Measurements from ENCODE around the gene PTPRE. TPM values are rescaled to one million over a fixed set of nuclear protein-coding genes. Genes with fewer than 3 reads are reported as not detected.

PTPRE gene
- total RNA-seq, 1 experiment from 2014 or later = 11.6 TPM

DNA sequence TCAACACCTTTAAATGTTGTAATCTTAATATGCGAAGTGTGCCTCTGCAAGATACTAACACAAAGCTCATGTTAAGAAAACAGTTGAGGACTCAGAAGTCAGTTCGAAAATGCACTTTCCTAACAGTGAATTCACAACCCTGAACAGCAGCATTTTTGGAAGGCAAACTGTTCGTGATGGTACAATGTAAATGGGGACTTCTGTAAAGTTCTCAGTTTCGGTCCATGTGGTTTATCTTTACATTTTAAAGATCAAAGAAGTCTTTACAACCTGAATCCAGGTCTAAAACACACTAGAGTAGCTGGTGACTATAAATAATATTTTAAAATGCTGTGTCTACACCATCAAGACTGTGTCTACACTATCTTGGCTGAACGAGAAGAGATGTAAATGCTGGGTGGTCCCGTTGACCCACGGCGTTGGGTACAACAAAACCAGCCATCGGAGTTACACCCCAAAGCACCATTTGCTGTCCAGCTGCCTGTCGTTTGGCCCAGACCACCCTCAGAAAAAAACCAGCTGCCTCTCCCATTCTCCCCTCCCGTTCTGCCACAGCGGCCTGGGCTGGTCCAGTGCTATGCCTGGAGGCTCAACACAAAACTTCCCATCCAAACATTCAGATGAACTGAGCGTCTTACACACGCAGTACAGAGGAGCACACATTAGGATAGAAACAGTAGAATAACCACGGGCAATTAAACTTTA is 176.4 kb downstream of the PTPRE start:
- CTCF ChIA-PET = no interaction called here
- BruUV-seq (replicated peaks) = no TSS peak
- intact Hi-C loops (cut with micrococcal nuclease; ENCODE audit: unreplicated experiment) = no loop called here
- Histone ChIP-seq H3K4me1 (ENCODE audit: insufficient read depth, low read length, poor library complexity, severe bottlenecking) (no peaks in the 10 kb centered on the region), H3K27me3 (replicated peaks; ENCODE audit: insufficient read depth, low read depth, low read length, poor library complexity) (no peaks in the 10 kb centered on the region), H3K36me3 (ENCODE audit: insufficient read depth, low read length, poor library complexity, severe bottlenecking) (no peaks in the 10 kb centered on the region), H3K4me3 (ENCODE audit: low read depth, low read length, poor library complexity, severe bottlenecking) (no peak overlapping the region), H3K9me3 (ENCODE audit: low read depth, low read length, poor library complexity, severe bottlenecking) (no peaks in the 10 kb centered on the region), H3K27ac (ENCODE audit: low read depth, low read length, poor library complexity, severe bottlenecking) (no peak overlapping the region)
- no peak for TF ChIP-seq EZH2 (IDR thresholded peaks at IDR 0.05; ENCODE audit: borderline replicate concordance, low read depth, low read length, poor library complexity, severe bottlenecking)
- TF ChIP-seq, protein P1, sequence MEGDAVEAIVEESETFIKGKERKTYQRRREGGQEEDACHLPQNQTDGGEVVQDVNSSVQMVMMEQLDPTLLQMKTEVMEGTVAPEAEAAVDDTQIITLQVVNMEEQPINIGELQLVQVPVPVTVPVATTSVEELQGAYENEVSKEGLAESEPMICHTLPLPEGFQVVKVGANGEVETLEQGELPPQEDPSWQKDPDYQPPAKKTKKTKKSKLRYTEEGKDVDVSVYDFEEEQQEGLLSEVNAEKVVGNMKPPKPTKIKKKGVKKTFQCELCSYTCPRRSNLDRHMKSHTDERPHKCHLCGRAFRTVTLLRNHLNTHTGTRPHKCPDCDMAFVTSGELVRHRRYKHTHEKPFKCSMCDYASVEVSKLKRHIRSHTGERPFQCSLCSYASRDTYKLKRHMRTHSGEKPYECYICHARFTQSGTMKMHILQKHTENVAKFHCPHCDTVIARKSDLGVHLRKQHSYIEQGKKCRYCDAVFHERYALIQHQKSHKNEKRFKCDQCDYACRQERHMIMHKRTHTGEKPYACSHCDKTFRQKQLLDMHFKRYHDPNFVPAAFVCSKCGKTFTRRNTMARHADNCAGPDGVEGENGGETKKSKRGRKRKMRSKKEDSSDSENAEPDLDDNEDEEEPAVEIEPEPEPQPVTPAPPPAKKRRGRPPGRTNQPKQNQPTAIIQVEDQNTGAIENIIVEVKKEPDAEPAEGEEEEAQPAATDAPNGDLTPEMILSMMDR (conservative IDR thresholded peaks at IDR 0.05; ENCODE audit: low read depth, low read length) = no peak
- DNase-seq (ENCODE audit: low spot score) = no peak
- POLR2A ChIA-PET (ENCODE audit: low non-redundant PET) = no interaction called here

DNA sequence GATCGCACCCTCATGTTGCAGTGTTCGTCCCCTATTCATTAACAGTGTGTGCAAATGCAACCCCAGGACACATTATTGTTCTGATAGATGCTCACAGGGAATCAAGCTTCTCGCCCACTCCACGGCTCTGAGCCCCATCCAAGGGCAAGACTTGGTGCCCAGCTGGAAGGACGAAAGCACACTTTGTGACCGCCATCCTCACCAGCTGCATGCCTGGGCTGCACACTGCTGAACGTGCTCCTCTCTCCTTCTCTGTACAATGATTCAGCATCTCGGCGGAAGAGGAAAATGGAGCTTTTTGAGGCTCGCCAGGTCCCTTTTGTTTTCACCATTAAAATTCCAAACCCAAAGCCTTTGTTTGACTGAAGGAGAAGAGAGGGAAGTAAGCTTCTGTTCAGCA is 177.5 kb downstream of the PTPRE start:
- no TSS peak for BruUV-seq (replicated peaks)
- intact Hi-C loops (cut with micrococcal nuclease; ENCODE audit: unreplicated experiment) = no loop called here
- no peak for DNase-seq (ENCODE audit: low spot score)
- H3K9me3 ChIP-seq (ENCODE audit: low read depth, low read length, poor library complexity, severe bottlenecking) = no peaks in the 10 kb centered on the region
- no peaks in the 10 kb centered on the region for H3K27me3 ChIP-seq (replicated peaks; ENCODE audit: insufficient read depth, low read depth, low read length, poor library complexity)
- TF ChIP-seq, protein P1 (conservative IDR thresholded peaks at IDR 0.05; ENCODE audit: low read depth, low read length) = no peak
- TF ChIP-seq EZH2 (IDR thresholded peaks at IDR 0.05; ENCODE audit: borderline replicate concordance, low read depth, low read length, poor library complexity, severe bottlenecking) = no peak
- no peaks in the 10 kb centered on the region for H3K4me1 ChIP-seq (ENCODE audit: insufficient read depth, low read length, poor library complexity, severe bottlenecking)
- H3K27ac ChIP-seq (ENCODE audit: low read depth, low read length, poor library complexity, severe bottlenecking) = no peak overlapping the region
- no peaks in the 10 kb centered on the region for H3K36me3 ChIP-seq (ENCODE audit: insufficient read depth, low read length, poor library complexity, severe bottlenecking)
- ChIA-PET POLR2A (ENCODE audit: low non-redundant PET) (no interaction called here), CTCF (no interaction called here)
- no peak overlapping the region for H3K4me3 ChIP-seq (ENCODE audit: low read depth, low read length, poor library complexity, severe bottlenecking)

DNA sequence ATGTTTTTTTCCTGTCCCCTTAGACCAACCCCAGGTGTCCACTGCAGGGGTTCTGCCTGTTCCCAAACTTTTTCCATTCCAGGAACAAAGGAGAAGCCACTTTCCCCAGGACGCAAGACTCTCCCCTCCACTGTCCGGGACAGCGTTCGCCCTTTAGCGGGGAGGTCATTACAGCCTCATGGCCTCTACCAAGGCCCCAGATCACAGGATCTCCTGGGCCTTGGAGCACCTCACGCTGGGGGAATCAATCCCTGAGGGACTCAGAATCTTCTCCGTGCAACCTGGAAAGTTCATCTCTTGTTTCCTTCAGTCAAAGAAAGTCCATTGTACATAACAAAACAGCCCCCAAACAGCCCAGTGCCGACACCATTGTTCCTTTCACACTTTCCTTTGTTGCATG is 178.1 kb downstream of the PTPRE start:
- no peak overlapping the region for H3K27ac ChIP-seq (ENCODE audit: low read depth, low read length, poor library complexity, severe bottlenecking)
- ChIA-PET POLR2A (ENCODE audit: low non-redundant PET) (no interaction called here), CTCF (no interaction called here)
- intact Hi-C loops (cut with micrococcal nuclease; ENCODE audit: unreplicated experiment) = no loop called here
- no TSS peak for BruUV-seq (replicated peaks)
- no peak for DNase-seq (ENCODE audit: low spot score)
- no peaks in the 10 kb centered on the region for H3K4me1 ChIP-seq (ENCODE audit: insufficient read depth, low read length, poor library complexity, severe bottlenecking)
- H3K4me3 ChIP-seq (ENCODE audit: low read depth, low read length, poor library complexity, severe bottlenecking) = no peak overlapping the region
- H3K27me3 ChIP-seq (replicated peaks; ENCODE audit: insufficient read depth, low read depth, low read length, poor library complexity) = no peaks in the 10 kb centered on the region
- no peaks in the 10 kb centered on the region for H3K9me3 ChIP-seq (ENCODE audit: low read depth, low read length, poor library complexity, severe bottlenecking)
- no peaks in the 10 kb centered on the region for H3K36me3 ChIP-seq (ENCODE audit: insufficient read depth, low read length, poor library complexity, severe bottlenecking)
- TF ChIP-seq, protein P1 (conservative IDR thresholded peaks at IDR 0.05; ENCODE audit: low read depth, low read length) = no peak

Measured in A673 (cell line).